ENCODE results near the gene CYP27C1. TPM values are rescaled to one million over a fixed set of nuclear protein-coding genes. Genes with fewer than 3 reads are reported as not detected.

Gene CYP27C1
- total and polyA plus RNA-seq, 4 donors = 0.02 to 0.14 (median 0.07) TPM

DNA sequence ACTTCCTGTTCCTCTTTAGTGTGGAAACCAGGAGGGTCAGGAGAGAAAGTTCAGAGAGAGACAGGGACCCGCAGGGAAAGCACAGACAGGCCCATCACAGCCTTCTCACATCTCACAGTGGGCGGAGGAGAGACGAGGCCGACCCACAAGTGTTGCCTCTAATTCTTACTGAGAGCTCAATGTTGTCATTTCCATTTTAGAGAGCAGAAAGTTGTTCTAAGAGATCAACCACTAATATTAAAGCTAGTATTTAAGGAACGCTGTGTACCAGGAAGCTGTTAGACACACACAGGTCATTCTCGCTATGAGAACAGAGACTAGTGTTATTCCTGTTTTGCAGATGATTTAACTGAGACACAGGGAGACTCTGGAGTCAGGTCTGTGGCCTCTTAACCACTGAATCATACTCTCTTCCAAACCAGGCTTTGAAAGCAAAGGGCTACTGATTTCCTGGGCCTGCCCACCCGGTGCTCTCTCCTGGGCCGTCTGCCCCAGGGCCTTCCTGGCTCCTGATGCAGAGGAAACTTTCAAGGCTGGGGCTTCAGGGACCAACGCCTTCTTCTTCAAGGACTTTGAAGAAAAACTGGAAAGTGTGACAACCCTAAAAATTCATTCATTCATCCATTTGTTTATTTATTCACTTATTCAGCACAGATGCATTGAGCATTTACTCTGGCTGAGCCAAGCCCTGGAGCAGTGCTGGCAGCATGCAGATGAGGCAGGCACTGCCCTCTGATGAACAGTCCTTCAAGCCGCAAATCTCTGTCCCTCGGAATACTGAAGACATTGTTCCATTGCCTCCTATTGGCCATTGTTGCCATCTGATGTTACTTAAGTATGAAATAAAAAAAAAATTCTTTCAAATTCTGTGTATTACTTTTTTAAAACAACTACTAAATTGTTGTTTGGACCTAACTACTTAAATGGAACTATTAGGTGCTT lies 76.0 kb downstream of the CYP27C1 start:
- no peaks in the 10 kb centered on the region for H3K9me3 ChIP-seq (ENCODE audit: control insufficient read depth in 4 of 4, low read length in 3 of 4)
- no peak overlapping the region for H3K27ac ChIP-seq (ENCODE audit: low read depth in 1 of 2, low read length in 2 of 2)
- DNase-seq (ENCODE audit: low spot score) = no peak
- no peaks in the 10 kb centered on the region for H3K4me1 ChIP-seq (ENCODE audit: control insufficient read depth in 4 of 4, insufficient read depth in 4 of 4, low read length in 3 of 4)
- H3K36me3 ChIP-seq (ENCODE audit: control insufficient read depth in 4 of 4, insufficient read depth in 3 of 4, low read depth in 1 of 4, low read length in 3 of 4) = no peaks in the 10 kb centered on the region
- TF ChIP-seq GABPA (IDR thresholded peaks at IDR 0.05 in 1 of 2, conservative IDR thresholded peaks at IDR 0.05 in 1 of 2) = no peak
- no peak for TF ChIP-seq HNF4A (conservative IDR thresholded peaks at IDR 0.05)
- TF ChIP-seq YY1 (IDR thresholded peaks at IDR 0.05) = no peak
- no peak for TF ChIP-seq JUND (IDR thresholded peaks at IDR 0.05)
- TF ChIP-seq, protein P1, sequence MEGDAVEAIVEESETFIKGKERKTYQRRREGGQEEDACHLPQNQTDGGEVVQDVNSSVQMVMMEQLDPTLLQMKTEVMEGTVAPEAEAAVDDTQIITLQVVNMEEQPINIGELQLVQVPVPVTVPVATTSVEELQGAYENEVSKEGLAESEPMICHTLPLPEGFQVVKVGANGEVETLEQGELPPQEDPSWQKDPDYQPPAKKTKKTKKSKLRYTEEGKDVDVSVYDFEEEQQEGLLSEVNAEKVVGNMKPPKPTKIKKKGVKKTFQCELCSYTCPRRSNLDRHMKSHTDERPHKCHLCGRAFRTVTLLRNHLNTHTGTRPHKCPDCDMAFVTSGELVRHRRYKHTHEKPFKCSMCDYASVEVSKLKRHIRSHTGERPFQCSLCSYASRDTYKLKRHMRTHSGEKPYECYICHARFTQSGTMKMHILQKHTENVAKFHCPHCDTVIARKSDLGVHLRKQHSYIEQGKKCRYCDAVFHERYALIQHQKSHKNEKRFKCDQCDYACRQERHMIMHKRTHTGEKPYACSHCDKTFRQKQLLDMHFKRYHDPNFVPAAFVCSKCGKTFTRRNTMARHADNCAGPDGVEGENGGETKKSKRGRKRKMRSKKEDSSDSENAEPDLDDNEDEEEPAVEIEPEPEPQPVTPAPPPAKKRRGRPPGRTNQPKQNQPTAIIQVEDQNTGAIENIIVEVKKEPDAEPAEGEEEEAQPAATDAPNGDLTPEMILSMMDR (IDR thresholded peaks at IDR 0.05; ENCODE audit: low read depth, low read length, missing input control) = no peak
- no peak for TF ChIP-seq RXRA (IDR thresholded peaks at IDR 0.05)
- no peak overlapping the region for H3K9ac ChIP-seq (ENCODE audit: low read depth in 1 of 2, low read length in 2 of 2)
- H3K4me3 ChIP-seq (ENCODE audit: low read depth in 1 of 3, low read length in 3 of 3) = no peak overlapping the region
- WGBS = 74% methylated on average over 11 of the region's 11 CpGs
- no peaks in the 10 kb centered on the region for H3K27me3 ChIP-seq (ENCODE audit: control insufficient read depth in 4 of 4, insufficient read depth in 4 of 4, low read length in 3 of 4)

GRCh38 chr2:127142663-127143630 lies 77.2 kb downstream of the CYP27C1 start:
- Histone ChIP-seq H3K4me1 (ENCODE audit: control insufficient read depth in 4 of 4, insufficient read depth in 4 of 4, low read length in 3 of 4) (no peaks in the 10 kb centered on the region), H3K9me3 (ENCODE audit: control insufficient read depth in 4 of 4, low read length in 3 of 4) (no peaks in the 10 kb centered on the region), H3K27me3 (ENCODE audit: control insufficient read depth in 4 of 4, insufficient read depth in 4 of 4, low read length in 3 of 4) (no peaks in the 10 kb centered on the region), H3K9ac (ENCODE audit: low read depth in 1 of 2, low read length in 2 of 2) (no peak overlapping the region), H3K27ac (ENCODE audit: low read depth in 1 of 2, low read length in 2 of 2) (no peak overlapping the region), H3K4me3 (ENCODE audit: low read depth in 1 of 3, low read length in 3 of 3) (no peak overlapping the region), H3K36me3 (ENCODE audit: control insufficient read depth in 4 of 4, insufficient read depth in 3 of 4, low read depth in 1 of 4, low read length in 3 of 4) (no peaks in the 10 kb centered on the region)
- 95% methylated on average over 4 of the region's 4 CpGs for WGBS
- no peak for DNase-seq (ENCODE audit: low spot score)
- TF ChIP-seq, protein P2, sequence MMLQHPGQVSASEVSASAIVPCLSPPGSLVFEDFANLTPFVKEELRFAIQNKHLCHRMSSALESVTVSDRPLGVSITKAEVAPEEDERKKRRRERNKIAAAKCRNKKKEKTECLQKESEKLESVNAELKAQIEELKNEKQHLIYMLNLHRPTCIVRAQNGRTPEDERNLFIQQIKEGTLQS (IDR thresholded peaks at IDR 0.05) = no peak
- no peak for TF ChIP-seq EGR1 (IDR thresholded peaks at IDR 0.05; ENCODE audit: low read depth in 2 of 2)

DNA sequence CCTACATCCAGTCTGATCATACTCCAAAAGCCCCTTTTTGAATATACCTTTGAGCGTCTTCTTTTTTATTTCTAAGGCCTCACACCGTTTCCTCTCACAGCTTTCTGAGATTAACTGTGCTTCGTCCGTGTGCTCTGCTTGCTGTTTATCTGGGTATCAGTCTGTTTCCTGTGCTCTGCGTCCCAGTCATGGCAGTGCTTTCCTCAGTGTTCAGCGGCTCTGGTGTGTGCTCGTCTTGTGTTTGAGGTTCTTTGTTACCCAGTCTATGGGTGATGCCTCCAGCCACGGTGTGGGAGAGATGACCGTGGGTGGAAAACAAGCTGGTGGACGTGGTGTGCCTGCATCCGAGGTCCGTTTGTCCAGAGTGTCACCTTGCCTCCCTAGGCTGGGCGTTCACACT lies 79.6 kb downstream of the CYP27C1 start:
- no peak overlapping the region for H3K9ac ChIP-seq (ENCODE audit: low read depth in 1 of 2, low read length in 2 of 2)
- no peaks in the 10 kb centered on the region for H3K9me3 ChIP-seq (ENCODE audit: control insufficient read depth in 4 of 4, low read length in 3 of 4)
- no peak for DNase-seq (ENCODE audit: low spot score)
- H3K27ac ChIP-seq (ENCODE audit: low read depth in 1 of 2, low read length in 2 of 2) = no peak overlapping the region
- TF ChIP-seq HNF4G (IDR thresholded peaks at IDR 0.05) (no peak), RAD21 (IDR thresholded peaks at IDR 0.05) (no peak), HNF4A (conservative IDR thresholded peaks at IDR 0.05) (no peak), RXRA (IDR thresholded peaks at IDR 0.05) (no peak), TAF1 (conservative IDR thresholded peaks at IDR 0.05) (no peak), JUND (IDR thresholded peaks at IDR 0.05) (no peak), EGR1 (IDR thresholded peaks at IDR 0.05; ENCODE audit: low read depth in 2 of 2) (no peak), YY1 (IDR thresholded peaks at IDR 0.05) (no peak)
- TF ChIP-seq, protein P2 (IDR thresholded peaks at IDR 0.05) = no peak
- WGBS = 82% methylated on average over 13 of the region's 13 CpGs
- no peaks in the 10 kb centered on the region for H3K36me3 ChIP-seq (ENCODE audit: control insufficient read depth in 4 of 4, insufficient read depth in 3 of 4, low read depth in 1 of 4, low read length in 3 of 4)
- H3K4me1 ChIP-seq (ENCODE audit: control insufficient read depth in 4 of 4, insufficient read depth in 4 of 4, low read length in 3 of 4) = no peaks in the 10 kb centered on the region
- no peaks in the 10 kb centered on the region for H3K27me3 ChIP-seq (ENCODE audit: control insufficient read depth in 4 of 4, insufficient read depth in 4 of 4, low read length in 3 of 4)
- no peak overlapping the region for H3K4me3 ChIP-seq (ENCODE audit: low read depth in 1 of 3, low read length in 3 of 3)

All from liver (tissue), 9 donors.